Natural killer cell (primary cell): Measurements from ENCODE around the gene LASP1. TPM values are rescaled to one million over a fixed set of nuclear protein-coding genes. Genes with fewer than 3 reads are reported as not detected.

Source experiments
- ATAC-seq, 3 donors: fragments of 150-1000 bp in 2 of 3; fragments of 200-7000 bp in 1 of 3; cut with Tn5 transposase; 1 replicate in 1 of 3; 2 replicates in 2 of 3; pipeline ENCODE4 v1.10.0; 2021; ENCODE audit warnings: mild to moderate bottlenecking in 2 of 3, moderate library complexity in 2 of 3
- DNase-seq, 2 donors: peaks; one replicate each; pipeline versions ENCODE4 v3.0.0 to v3.0.0-alpha.2; 2013 to 2021; ENCODE audit warnings: mixed read lengths in 1 of 2
- H3K27ac ChIP-seq: one replicate; pipeline ENCODE4 v1.5.1; 2013; ENCODE audit warnings: mild to moderate bottlenecking, low read length
- H3K27me3 ChIP-seq: one replicate; pipeline ENCODE4 v1.6.1; 2013; ENCODE audit warnings: low read length; ENCODE audit not compliant: control insufficient read depth, insufficient read depth
- H3K36me3 ChIP-seq: one replicate; pipeline ENCODE4 v1.6.1; 2013; ENCODE audit warnings: low read length; ENCODE audit not compliant: control insufficient read depth, insufficient read depth
- H3K4me1 ChIP-seq: one replicate; pipeline ENCODE4 v1.6.1; 2013; ENCODE audit warnings: low read length; ENCODE audit not compliant: control insufficient read depth, insufficient read depth
- H3K4me3 ChIP-seq: one replicate; pipeline ENCODE4 v1.5.1; 2013; ENCODE audit warnings: low read length
- H3K9me3 ChIP-seq: one replicate; pipeline ENCODE4 v1.6.1; 2013; ENCODE audit warnings: low read length; ENCODE audit not compliant: control insufficient read depth, insufficient read depth
- H3K27ac Mint-ChIP-seq, 2 donors: one replicate each; pipeline ENCODE4 v1.8.0; 2022; ENCODE audit warnings: mild to moderate bottlenecking in 2 of 2, mixed read lengths in 2 of 2, moderate library complexity in 1 of 2
- H3K27me3 Mint-ChIP-seq, 2 donors: one replicate each; pipeline ENCODE4 v1.8.0; 2022; ENCODE audit warnings: low read depth in 2 of 2, mixed read lengths in 2 of 2
- H3K36me3 Mint-ChIP-seq: one replicate; pipeline ENCODE4 v1.8.0; 2022; ENCODE audit warnings: mixed read lengths
- H3K4me1 Mint-ChIP-seq, 2 donors: one replicate each; pipeline ENCODE4 v1.8.0; 2022; ENCODE audit warnings: mixed read lengths in 2 of 2
- H3K4me3 Mint-ChIP-seq: one replicate; pipeline ENCODE4 v1.8.0; 2022; ENCODE audit warnings: mild to moderate bottlenecking, moderate library complexity, mixed read lengths
- H3K9me3 Mint-ChIP-seq, 2 donors: one replicate each; pipeline ENCODE4 v1.8.0; 2022; ENCODE audit warnings: mixed read lengths in 2 of 2
- WGBS: methylation state at CpG from one replicate; pipeline ENCODE4 v1.1.7; 2013; ENCODE audit warnings: missing lambda C conversion rate; ENCODE audit not compliant: insufficient coverage; 5-methylcytosine and 5-hydroxymethylcytosine counted together
- intact Hi-C: fragments of 100-400 bp; cut with micrococcal nuclease; formaldehyde crosslinking; loops from one replicate; pipeline ENCODE4 v1.14.2; 2022
- total RNA-seq, 4 donors: library from RNA; stranded (reverse); fragments of 120-200 nt in 1 of 4; gene quantifications; one replicate each; pipeline versions ENCODE4 v1.2.3 to v1.2.4, GENCODE V29; 2013 to 2022
- TF ChIP-seq, protein P1 (sequence below): fragments of 200-600 bp; IDR thresholded peaks from one replicate; pipeline ENCODE4 v1.8.0; 2022; ENCODE audit warnings: antibody characterized with exemption

The LASP1 gene
- total RNA-seq, 3 donors from 2014 or later (not counting 1 experiment from before 2014, with no cell fraction given), result 293 to 363 (median 340) TPM

DNA sequence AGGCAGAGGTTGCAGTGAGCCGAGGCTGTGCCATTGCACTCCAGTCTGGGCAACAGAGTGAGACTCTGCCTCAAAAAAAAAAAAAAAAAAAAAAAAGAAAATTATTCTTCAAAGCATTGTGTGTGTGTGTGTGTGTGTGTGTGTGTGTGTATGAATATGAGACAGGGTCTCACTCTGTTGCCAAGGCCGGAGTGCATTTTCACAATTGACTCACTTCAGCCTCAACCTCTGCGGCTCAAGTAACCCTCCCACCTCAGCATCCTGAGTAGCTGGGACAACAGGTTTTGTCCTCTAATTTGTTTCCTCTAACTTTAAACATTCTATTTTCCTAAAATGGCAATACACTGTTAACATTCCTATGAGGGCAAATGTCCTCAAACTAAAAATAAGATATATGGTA lies 89.7 kb downstream of the LASP1 start:
- H3K36me3 ChIP-seq, result no peaks in the 10 kb centered on the region
- Mint-ChIP-seq H3K27me3 (no peaks in the 10 kb centered on the region), H3K27ac (no peak overlapping the region), H3K9me3 (no peaks in the 10 kb centered on the region), H3K4me1 (peaks cover 0 to 7% of the 10 kb centered on the region in 2 donors), H3K4me3 (no peak overlapping the region), H3K36me3 (no peaks in the 10 kb centered on the region)
- DNase-seq (no peak), ATAC-seq (no peak)
- no peak overlapping the region for H3K4me3 ChIP-seq
- TF ChIP-seq, protein P1, sequence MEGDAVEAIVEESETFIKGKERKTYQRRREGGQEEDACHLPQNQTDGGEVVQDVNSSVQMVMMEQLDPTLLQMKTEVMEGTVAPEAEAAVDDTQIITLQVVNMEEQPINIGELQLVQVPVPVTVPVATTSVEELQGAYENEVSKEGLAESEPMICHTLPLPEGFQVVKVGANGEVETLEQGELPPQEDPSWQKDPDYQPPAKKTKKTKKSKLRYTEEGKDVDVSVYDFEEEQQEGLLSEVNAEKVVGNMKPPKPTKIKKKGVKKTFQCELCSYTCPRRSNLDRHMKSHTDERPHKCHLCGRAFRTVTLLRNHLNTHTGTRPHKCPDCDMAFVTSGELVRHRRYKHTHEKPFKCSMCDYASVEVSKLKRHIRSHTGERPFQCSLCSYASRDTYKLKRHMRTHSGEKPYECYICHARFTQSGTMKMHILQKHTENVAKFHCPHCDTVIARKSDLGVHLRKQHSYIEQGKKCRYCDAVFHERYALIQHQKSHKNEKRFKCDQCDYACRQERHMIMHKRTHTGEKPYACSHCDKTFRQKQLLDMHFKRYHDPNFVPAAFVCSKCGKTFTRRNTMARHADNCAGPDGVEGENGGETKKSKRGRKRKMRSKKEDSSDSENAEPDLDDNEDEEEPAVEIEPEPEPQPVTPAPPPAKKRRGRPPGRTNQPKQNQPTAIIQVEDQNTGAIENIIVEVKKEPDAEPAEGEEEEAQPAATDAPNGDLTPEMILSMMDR, result no peak
- peaks cover 4% of the 10 kb centered on the region for H3K4me1 ChIP-seq
- no peak overlapping the region for H3K27ac ChIP-seq
- 92% methylated on average over 2 of the region's 3 CpGs for WGBS
- intact Hi-C loops, result no loop called here
- H3K9me3 ChIP-seq, result no peaks in the 10 kb centered on the region
- no peaks in the 10 kb centered on the region for H3K27me3 ChIP-seq

DNA sequence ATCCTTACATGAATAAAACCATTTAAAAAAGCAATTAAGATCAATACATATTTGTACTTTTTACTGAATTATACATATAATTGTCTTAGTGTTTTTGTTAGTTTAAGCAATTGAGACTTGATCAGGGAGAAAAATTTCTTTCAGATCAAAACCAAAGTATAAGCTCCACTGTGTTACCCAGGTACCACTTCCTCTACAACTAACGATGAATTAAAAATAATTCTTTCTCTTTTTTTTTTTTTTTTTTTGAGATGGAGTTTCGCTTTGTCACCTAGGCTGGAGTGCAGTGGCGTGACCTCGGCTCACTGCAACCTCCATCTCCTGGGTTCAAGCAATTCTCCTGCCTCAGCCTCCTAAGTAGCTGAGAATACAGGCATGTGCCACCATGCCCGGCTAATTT lies 90.5 kb downstream of the LASP1 start:
- Mint-ChIP-seq H3K27ac (no peak overlapping the region), H3K27me3 (no peaks in the 10 kb centered on the region), H3K9me3 (no peaks in the 10 kb centered on the region), H3K4me1 (peaks cover 0 to 7% of the 10 kb centered on the region in 2 donors), H3K4me3 (no peak overlapping the region), H3K36me3 (no peaks in the 10 kb centered on the region)
- intact Hi-C loops, result no loop called here
- H3K4me1 ChIP-seq, result peaks cover 4% of the 10 kb centered on the region
- ATAC-seq, result peak in 2 of 3 donors; percentile 34 to 38
- no peaks in the 10 kb centered on the region for H3K27me3 ChIP-seq
- WGBS, result 26% methylated on average over 3 of the region's 5 CpGs
- no peak overlapping the region for H3K4me3 ChIP-seq
- TF ChIP-seq, protein P1, result no peak
- no peaks in the 10 kb centered on the region for H3K36me3 ChIP-seq
- no peaks in the 10 kb centered on the region for H3K9me3 ChIP-seq
- peak in 1 of 2 donors; percentile 37 for DNase-seq
- no peak overlapping the region for H3K27ac ChIP-seq

DNA sequence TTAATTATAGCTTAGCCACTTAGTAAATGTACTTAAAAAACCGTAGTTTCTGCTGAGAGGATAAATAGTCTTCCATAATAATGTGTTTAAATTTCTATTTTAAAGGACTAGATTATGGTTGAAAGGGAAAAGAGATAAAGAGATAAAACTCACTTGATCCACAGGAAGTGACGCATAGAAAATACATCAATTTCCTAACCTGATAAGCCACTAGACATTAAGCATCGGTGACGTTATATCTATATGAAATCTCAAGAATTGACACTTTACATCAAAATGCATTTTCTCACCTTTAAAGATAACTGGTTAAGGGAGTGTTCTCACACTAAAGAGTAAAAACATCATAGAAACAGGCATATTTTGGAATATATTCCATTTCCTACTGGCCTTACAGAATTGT lies 91.6 kb downstream of the LASP1 start:
- H3K9me3 ChIP-seq, result no peaks in the 10 kb centered on the region
- no peak overlapping the region for H3K27ac ChIP-seq
- Mint-ChIP-seq H3K4me3 (peak overlapping the region; percentile 21), H3K9me3 (no peaks in the 10 kb centered on the region), H3K27me3 (no peaks in the 10 kb centered on the region), H3K4me1 (peaks cover 0 to 7% of the 10 kb centered on the region in 2 donors), H3K36me3 (no peaks in the 10 kb centered on the region), H3K27ac (peak overlapping the region in 1 of 2 donors; percentile 16)
- TF ChIP-seq, protein P1, result no peak
- H3K4me3 ChIP-seq, result no peak overlapping the region
- no peaks in the 10 kb centered on the region for H3K36me3 ChIP-seq
- peaks cover 4% of the 10 kb centered on the region for H3K4me1 ChIP-seq
- ATAC-seq (no peak), DNase-seq (peak in 1 of 2 donors; percentile 27)
- H3K27me3 ChIP-seq, result no peaks in the 10 kb centered on the region
- WGBS, result no CpG with 5 or more reads among the region's 4 CpGs
- intact Hi-C loops, result no loop called here

DNA sequence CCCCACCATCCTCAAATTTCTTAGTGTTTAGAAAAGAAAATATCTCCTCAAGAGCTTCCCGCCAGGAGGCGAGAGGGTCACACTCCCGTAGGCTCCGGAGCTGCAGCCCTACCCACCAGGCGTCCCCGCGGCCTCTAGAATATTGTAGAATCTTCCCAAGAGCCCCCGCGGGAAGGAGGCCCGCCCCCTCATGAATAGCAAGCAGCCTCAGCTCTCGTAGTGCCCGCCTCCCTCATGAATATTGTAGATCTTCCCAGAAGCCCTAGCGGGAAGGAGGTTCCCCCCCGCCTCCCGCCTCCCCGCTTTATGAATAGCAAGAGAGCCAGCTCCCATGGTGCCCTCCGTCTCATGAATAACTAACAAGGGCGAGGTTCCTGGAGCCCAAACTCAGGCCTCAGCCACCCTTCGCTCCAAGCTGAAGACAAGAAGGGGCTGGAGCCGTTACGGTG lies 97.5 kb downstream of the LASP1 start, which contains the start of gene FBXO47:
TSS of gene FBXO47 (minus strand) at position 114 of the 449 bp plus-strand sequence. CDS start 4,378 bp downstream, outside the sequence.
- peak; percentile 100 for ATAC-seq
- WGBS, result 22% methylated on average over 19 of the region's 21 CpGs
- peak within 1 kb of the TSS; percentile 80 to 83 for H3K27ac Mint-ChIP-seq

More for the DNA sequence above, 97.5 kb downstream of the LASP1 start, which contains the start of gene FBXO47:
- intact Hi-C loops, result loop anchor here (1.0 kb wide), 1 partner anchor 9 kb away; no protein-coding TSS in a partner anchor
- TF ChIP-seq, protein P1, result no peak
- Histone ChIP-seq H3K27me3 (no peaks in the 10 kb centered on the region), H3K9me3 (no peaks in the 10 kb centered on the region), H3K36me3 (no peaks in the 10 kb centered on the region), H3K27ac (peak within 1 kb of the TSS; percentile 71), H3K4me3 (peak within 1 kb of the TSS; percentile 20), H3K4me1 (peaks cover 12% of the 10 kb centered on the region)
- DNase-seq, result peak; percentile 80 to 88
- Mint-ChIP-seq H3K4me1 (peaks cover 7 to 9% of the 10 kb centered on the region in 2 donors), H3K27me3 (no peaks in the 10 kb centered on the region), H3K4me3 (peak within 1 kb of the TSS; percentile 85), H3K36me3 (no peaks in the 10 kb centered on the region), H3K9me3 (no peaks in the 10 kb centered on the region)
